DLD1 (cell line): ENCODE measurements around the gene SLC2A14.

Source experiments
- in situ Hi-C: cut with HindIII; loops from 2 replicates; pipeline ENCODE4 v1.10.0; 2017; ENCODE audit warnings: low sequenced_read_pairs

SLC2A14 gene

GRCh38 chr12:7769999-7770398, 102.7 kb downstream of the SLC2A14 start:
- in situ Hi-C loops = no loop called here
